ENCODE results near the gene CKM.

- TF ChIP-seq, protein P1, sequence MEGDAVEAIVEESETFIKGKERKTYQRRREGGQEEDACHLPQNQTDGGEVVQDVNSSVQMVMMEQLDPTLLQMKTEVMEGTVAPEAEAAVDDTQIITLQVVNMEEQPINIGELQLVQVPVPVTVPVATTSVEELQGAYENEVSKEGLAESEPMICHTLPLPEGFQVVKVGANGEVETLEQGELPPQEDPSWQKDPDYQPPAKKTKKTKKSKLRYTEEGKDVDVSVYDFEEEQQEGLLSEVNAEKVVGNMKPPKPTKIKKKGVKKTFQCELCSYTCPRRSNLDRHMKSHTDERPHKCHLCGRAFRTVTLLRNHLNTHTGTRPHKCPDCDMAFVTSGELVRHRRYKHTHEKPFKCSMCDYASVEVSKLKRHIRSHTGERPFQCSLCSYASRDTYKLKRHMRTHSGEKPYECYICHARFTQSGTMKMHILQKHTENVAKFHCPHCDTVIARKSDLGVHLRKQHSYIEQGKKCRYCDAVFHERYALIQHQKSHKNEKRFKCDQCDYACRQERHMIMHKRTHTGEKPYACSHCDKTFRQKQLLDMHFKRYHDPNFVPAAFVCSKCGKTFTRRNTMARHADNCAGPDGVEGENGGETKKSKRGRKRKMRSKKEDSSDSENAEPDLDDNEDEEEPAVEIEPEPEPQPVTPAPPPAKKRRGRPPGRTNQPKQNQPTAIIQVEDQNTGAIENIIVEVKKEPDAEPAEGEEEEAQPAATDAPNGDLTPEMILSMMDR (IDR thresholded peaks at IDR 0.05), result no peak
- TF ChIP-seq POLR2A (IDR thresholded peaks at IDR 0.05), result no peak
- TF ChIP-seq POLR2AphosphoS5 (IDR thresholded peaks at IDR 0.05), result no peak
Observed at GRCh38 chr19:45349430-45349941, 26.8 kb upstream of the CKM start.

Data from gastroesophageal sphincter (tissue), 3 donors.